Measurements from ENCODE around the gene NFKBIZ.

Gene NFKBIZ

GRCh38 chr3:101868534-101869464 is 19.5 kb downstream of the NFKBIZ start:
- DNase-seq (ENCODE audit: low read depth): no peak
- TF ChIP-seq, protein P1, sequence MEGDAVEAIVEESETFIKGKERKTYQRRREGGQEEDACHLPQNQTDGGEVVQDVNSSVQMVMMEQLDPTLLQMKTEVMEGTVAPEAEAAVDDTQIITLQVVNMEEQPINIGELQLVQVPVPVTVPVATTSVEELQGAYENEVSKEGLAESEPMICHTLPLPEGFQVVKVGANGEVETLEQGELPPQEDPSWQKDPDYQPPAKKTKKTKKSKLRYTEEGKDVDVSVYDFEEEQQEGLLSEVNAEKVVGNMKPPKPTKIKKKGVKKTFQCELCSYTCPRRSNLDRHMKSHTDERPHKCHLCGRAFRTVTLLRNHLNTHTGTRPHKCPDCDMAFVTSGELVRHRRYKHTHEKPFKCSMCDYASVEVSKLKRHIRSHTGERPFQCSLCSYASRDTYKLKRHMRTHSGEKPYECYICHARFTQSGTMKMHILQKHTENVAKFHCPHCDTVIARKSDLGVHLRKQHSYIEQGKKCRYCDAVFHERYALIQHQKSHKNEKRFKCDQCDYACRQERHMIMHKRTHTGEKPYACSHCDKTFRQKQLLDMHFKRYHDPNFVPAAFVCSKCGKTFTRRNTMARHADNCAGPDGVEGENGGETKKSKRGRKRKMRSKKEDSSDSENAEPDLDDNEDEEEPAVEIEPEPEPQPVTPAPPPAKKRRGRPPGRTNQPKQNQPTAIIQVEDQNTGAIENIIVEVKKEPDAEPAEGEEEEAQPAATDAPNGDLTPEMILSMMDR (conservative IDR thresholded peaks at IDR 0.05; ENCODE audit: control insufficient read depth, insufficient read depth, low read depth, low read length): no peak
- H3K4me3 ChIP-seq (ENCODE audit: control insufficient read depth, low read depth, low read length): no peak overlapping the region

- peak; percentile 31 for DNase-seq (ENCODE audit: low read depth)
- TF ChIP-seq, protein P1 (conservative IDR thresholded peaks at IDR 0.05; ENCODE audit: control insufficient read depth, insufficient read depth, low read depth, low read length): no peak
- H3K4me3 ChIP-seq (ENCODE audit: control insufficient read depth, low read depth, low read length): no peak overlapping the region
Measured at GRCh38 chr3:101870138-101870537, 20.8 kb downstream of the NFKBIZ start.

DNA sequence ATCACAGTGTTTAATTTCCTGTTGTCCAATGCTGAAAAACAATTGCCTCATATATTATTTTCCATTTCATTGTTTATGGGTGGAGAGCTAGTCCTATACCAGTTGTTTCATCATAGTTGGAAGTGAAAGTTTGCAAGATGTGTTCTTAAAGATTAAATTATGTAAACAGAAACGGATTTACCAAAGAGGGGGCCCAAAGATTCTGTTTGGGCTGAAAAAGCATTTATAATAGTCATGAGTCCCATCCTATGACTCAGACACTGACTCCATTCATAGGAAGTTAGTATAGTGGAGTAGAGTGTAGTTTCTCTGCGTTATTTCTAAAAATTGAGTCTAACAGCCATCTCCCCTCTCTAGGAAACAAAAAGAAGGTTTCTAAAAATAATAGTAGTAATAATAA is 24.3 kb downstream of the NFKBIZ start:
- DNase-seq (ENCODE audit: low read depth): peak; percentile 56
- H3K4me3 ChIP-seq (ENCODE audit: control insufficient read depth, low read depth, low read length): no peak overlapping the region
- TF ChIP-seq, protein P1 (conservative IDR thresholded peaks at IDR 0.05; ENCODE audit: control insufficient read depth, insufficient read depth, low read depth, low read length): no peak

DNA sequence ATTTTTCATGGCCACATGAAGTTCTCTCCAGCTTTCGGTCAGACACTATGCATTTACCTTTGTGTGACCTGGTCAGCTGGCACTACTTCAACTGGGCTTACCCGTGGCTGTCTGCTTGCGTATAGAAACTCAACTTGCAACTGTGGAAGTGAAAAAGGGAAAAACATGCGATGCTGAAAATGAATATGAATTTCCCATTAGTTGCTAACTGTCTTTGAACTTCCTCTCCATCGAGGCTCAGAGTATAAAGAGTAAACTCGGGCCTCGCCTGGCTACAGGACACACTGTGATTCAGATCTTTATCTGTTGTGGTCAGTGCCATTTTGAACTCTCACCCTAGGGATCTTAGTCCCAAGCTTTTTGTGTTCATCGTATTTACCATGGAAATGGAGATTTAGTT is 26.8 kb downstream of the NFKBIZ start:
- H3K4me3 ChIP-seq (ENCODE audit: control insufficient read depth, low read depth, low read length): no peak overlapping the region
- TF ChIP-seq, protein P1 (conservative IDR thresholded peaks at IDR 0.05; ENCODE audit: control insufficient read depth, insufficient read depth, low read depth, low read length): no peak
- no peak for DNase-seq (ENCODE audit: low read depth)

DNA sequence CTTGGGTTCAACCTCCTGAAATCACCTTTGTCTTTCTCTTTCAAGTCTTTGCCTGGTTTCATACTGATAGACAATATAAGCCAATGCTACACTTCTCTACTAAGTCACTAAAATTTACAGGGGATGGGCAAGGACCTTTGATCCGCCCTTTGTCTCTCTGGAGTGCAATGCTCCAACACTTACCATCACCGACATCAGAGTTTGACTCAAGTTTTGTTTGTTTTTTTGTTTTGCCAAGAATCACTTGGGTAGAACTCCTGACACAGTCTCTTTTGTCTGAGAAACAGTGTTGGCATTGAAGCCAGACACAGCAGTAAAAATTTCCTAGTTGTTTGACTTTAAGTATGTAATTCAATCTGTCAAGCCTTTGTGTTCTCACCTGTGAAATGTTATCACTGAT is 29.3 kb downstream of the NFKBIZ start:
- H3K4me3 ChIP-seq (ENCODE audit: control insufficient read depth, low read depth, low read length): no peak overlapping the region
- no peak for DNase-seq (ENCODE audit: low read depth)
- TF ChIP-seq, protein P1 (conservative IDR thresholded peaks at IDR 0.05; ENCODE audit: control insufficient read depth, insufficient read depth, low read depth, low read length): no peak

- no peak overlapping the region for H3K4me3 ChIP-seq (ENCODE audit: control insufficient read depth, low read depth, low read length)
- TF ChIP-seq, protein P1 (conservative IDR thresholded peaks at IDR 0.05; ENCODE audit: control insufficient read depth, insufficient read depth, low read depth, low read length): no peak
- no peak for DNase-seq (ENCODE audit: low read depth)
Measured at GRCh38 chr3:101879102-101879501, 29.8 kb downstream of the NFKBIZ start.
